K562 (cell line): ENCODE results near the gene PREX1. TPM values are rescaled to one million over a fixed set of nuclear protein-coding genes. Genes with fewer than 3 reads are reported as not detected.

Source experiments
- ATAC-seq: fragments of 200-7000 bp; cut with Tn5 transposase; 3 replicates; pipeline ENCODE4 v1.9.1; 2020; ENCODE audit warnings: moderate library complexity
- BruUV-seq: library from RNA; stranded (reverse); fragments of 400-500 nt; replicated peaks from 2 replicates; lab custom pipeline; 2021; lab: Mats Ljungman, UMichigan
- CTCF ChIA-PET: fragments of 300-600 bp; formaldehyde crosslinking; extraction: SDS; loops from one replicate; lab custom pipeline; 2021; ENCODE audit warnings: low intra/inter-chr PET ratio; lab: Yijun Ruan, JAX
- POLR2A ChIA-PET: fragments of 300-600, 350-650 bp; sonication (Branson Sonifier 250); formaldehyde crosslinking; extraction: SDS; loops from one replicate; lab custom pipeline; 2021; ENCODE audit warnings: antibody characterized with exemption, inconsistent platforms; lab: Yijun Ruan, JAX
- DNase-seq, 4 experiments: peaks; one replicate each; pipeline versions ENCODE4 v3.0.0 to v3.0.0-alpha.2; 2011 to 2018; ENCODE audit warnings: low spot score in 3 of 4, mixed read lengths in 3 of 4; ENCODE audit errors: extremely low read depth in 1 of 4
- FAIRE-seq: peaks from 2 replicates; lab custom pipeline; 2011; peaks lifted over from hg19 to GRCh38; lab: Jason Lieb, UNC
- H2AFZ ChIP-seq: 2 replicates; pipeline ENCODE4 v1.6.0; 2011; ENCODE audit warnings: low read depth, low read length, control low read depth, inconsistent platforms
- H3K27ac ChIP-seq: fragments of 200-600 bp; 3 replicates; pipeline ENCODE4 v1.8.0; 2011; ENCODE audit warnings: low read depth, mild to moderate bottlenecking, control low read depth, inconsistent platforms, low read length, moderate library complexity, mixed read lengths; ENCODE audit errors: extremely low read depth
- H3K27me3 ChIP-seq, 2 experiments: fragments of 300-600 bp in 1 of 2; 2 replicates in 1 of 2; 3 replicates in 1 of 2; pipeline versions ENCODE4 v1.6.0 to v1.8.0; 2011; ENCODE audit warnings: inconsistent platforms in 2 of 2, low read length in 2 of 2, mild to moderate bottlenecking in 1 of 2, mixed read lengths in 1 of 2, moderate library complexity in 1 of 2; ENCODE audit not compliant: control insufficient read depth in 2 of 2, insufficient read depth in 2 of 2
- H3K36me3 ChIP-seq: fragments of 300-600 bp; 3 replicates; pipeline ENCODE4 v1.8.0; 2011; ENCODE audit warnings: mild to moderate bottlenecking, low read length, inconsistent platforms; ENCODE audit not compliant: control insufficient read depth, insufficient read depth
- H3K4me1 ChIP-seq, 2 experiments: fragments of 200-600 bp in 1 of 2; replicated peaks in 1 of 2; 2 replicates in 1 of 2; 3 replicates in 1 of 2; pipeline versions ENCODE4 v1.5.1 to v1.8.0; 2011; ENCODE audit warnings: inconsistent platforms in 2 of 2, low read length in 2 of 2, mild to moderate bottlenecking in 1 of 2, mixed read lengths in 1 of 2, moderate library complexity in 1 of 2; ENCODE audit not compliant: control insufficient read depth in 2 of 2, insufficient read depth in 2 of 2
- H3K4me2 ChIP-seq: 2 replicates; pipeline ENCODE4 v1.6.1; 2011; ENCODE audit warnings: low read length, control low read depth, inconsistent platforms, mixed read lengths; ENCODE audit not compliant: insufficient read depth
- H3K4me3 ChIP-seq: fragments of 200-600 bp; sonication (generic), shearing (Covaris generic); 2 replicates; pipeline ENCODE4 v1.5.1; 2016; ENCODE audit warnings: control low read depth, inconsistent platforms
- H3K79me2 ChIP-seq: fragments of 200-600 bp; 3 replicates; pipeline ENCODE4 v1.8.0; 2011; ENCODE audit warnings: low read length, inconsistent platforms; ENCODE audit not compliant: control insufficient read depth, insufficient read depth
- H3K9ac ChIP-seq, 2 experiments: 2 replicates each; pipeline versions ENCODE4 v1.6.0 to v1.6.1; 2011; ENCODE audit warnings: low read depth in 2 of 2, low read length in 2 of 2, control low read depth in 1 of 2, inconsistent platforms in 1 of 2, mild to moderate bottlenecking in 1 of 2, mixed read lengths in 1 of 2; ENCODE audit not compliant: insufficient read depth in 1 of 2
- H3K9me1 ChIP-seq: one replicate; pipeline ENCODE4 v1.6.0; 2011; ENCODE audit warnings: inconsistent platforms, mild to moderate bottlenecking, low read length, moderate library complexity; ENCODE audit not compliant: control insufficient read depth, insufficient read depth
- H3K9me3 ChIP-seq: replicated peaks from 2 replicates; pipeline ENCODE4 v1.5.1; 2011; ENCODE audit warnings: low read depth, low read length, inconsistent platforms; ENCODE audit not compliant: control insufficient read depth, insufficient read depth
- H4K20me1 ChIP-seq: replicated peaks from 2 replicates; pipeline ENCODE4 v1.6.1; 2011; ENCODE audit warnings: low read length, inconsistent platforms, mixed read lengths; ENCODE audit not compliant: control insufficient read depth, insufficient read depth
- CBX3 ChIP-seq, 2 experiments: IDR thresholded peaks; 1 replicate in 1 of 2; 2 replicates in 1 of 2; pipeline ENCODE4 v1.6.1; 2012; ENCODE audit warnings: inconsistent platforms in 2 of 2, low read length in 2 of 2, borderline replicate concordance in 1 of 2, control low read depth in 1 of 2
- E2F4 ChIP-seq: sonication (generic); formaldehyde crosslinking; IDR thresholded peaks from 2 replicates; pipeline ENCODE4 v1.8.0; 2022; ENCODE audit warnings: mild to moderate bottlenecking, low read depth, missing genetic modification reagents
- ETV1 ChIP-seq: fragments of 450-650 bp; conservative IDR thresholded peaks from 2 replicates; pipeline ENCODE4 v1.6.1; 2016; ENCODE audit warnings: missing genetic modification characterization, control low read depth, low read depth, missing compliant biosample characterization
- MEF2D ChIP-seq: conservative IDR thresholded peaks from 2 replicates; pipeline ENCODE4 v1.6.1; 2016; ENCODE audit warnings: low read depth, missing genetic modification characterization, missing compliant biosample characterization
- POLR2G ChIP-seq: fragments of 200-400 bp; formaldehyde crosslinking; IDR thresholded peaks from 2 replicates; pipeline ENCODE4 v1.6.1; 2017; ENCODE audit warnings: low read depth, mild to moderate bottlenecking, antibody characterized with exemption, low read length, moderate library complexity
- SAFB2 ChIP-seq: fragments of 200-400 bp; formaldehyde crosslinking; IDR thresholded peaks from 2 replicates; pipeline ENCODE4 v1.6.1; 2018; ENCODE audit warnings: borderline replicate concordance, low read length, low read depth, moderate library complexity; ENCODE audit not compliant: severe bottlenecking
- SNIP1 ChIP-seq: fragments of 450-650 bp; IDR thresholded peaks from 2 replicates; pipeline ENCODE4 v1.7.1; 2017; ENCODE audit warnings: low read depth, mild to moderate bottlenecking
- TCFL5 ChIP-seq: fragments of 250-450 bp; sonication (Bioruptor Pico); conservative IDR thresholded peaks from 2 replicates; pipeline ENCODE4 v1.6.1; 2021; ENCODE audit warnings: mild to moderate bottlenecking, moderate library complexity, matching md5 sums
- TFAP4 ChIP-seq: sonication (generic); formaldehyde crosslinking; IDR thresholded peaks from 2 replicates; pipeline ENCODE4 v1.8.0; 2022; ENCODE audit warnings: missing genetic modification reagents, mild to moderate bottlenecking, moderate library complexity, borderline replicate concordance
- TGIF2 ChIP-seq: sonication (generic); formaldehyde crosslinking; IDR thresholded peaks from 2 replicates; pipeline ENCODE4 v1.8.1; 2022; ENCODE audit warnings: mild to moderate bottlenecking, missing genetic modification reagents, moderate library complexity
- TSC22D4 ChIP-seq: fragments of 450-650 bp; IDR thresholded peaks from 2 replicates; pipeline ENCODE4 v1.6.1; 2016; ENCODE audit warnings: missing genetic modification characterization, missing biosample characterization, control low read depth
- ZBTB1 ChIP-seq: sonication (generic); formaldehyde crosslinking; IDR thresholded peaks from 2 replicates; pipeline ENCODE4 v1.8.1; 2023; ENCODE audit warnings: missing genetic modification reagents, low read depth, mild to moderate bottlenecking, borderline replicate concordance
- ZFPM2 ChIP-seq: fragments of 250-450 bp; sonication (Bioruptor Pico); IDR thresholded peaks from 2 replicates; pipeline ENCODE4 v1.5.1; 2022; ENCODE audit warnings: mild to moderate bottlenecking
- ZNF41 ChIP-seq: fragments of 250-450 bp; sonication (Bioruptor Pico); conservative IDR thresholded peaks from 2 replicates; pipeline ENCODE4 v1.4.0; 2020; ENCODE audit warnings: mild to moderate bottlenecking
- ZNF551 ChIP-seq: fragments of 250-450 bp; sonication (Bioruptor Pico); IDR thresholded peaks from 2 replicates; pipeline ENCODE4 v1.5.0; 2021; ENCODE audit warnings: mild to moderate bottlenecking, moderate library complexity
- WGBS: fragments of 100-300 bp; shearing (Covaris generic); methylation state at CpG from one replicate; pipeline ENCODE4 v1.1.6; 2016; ENCODE audit warnings: low coverage, mixed read lengths; ENCODE audit not compliant: insufficient coverage; ENCODE audit errors: missing lambda C conversion rate; 5-methylcytosine and 5-hydroxymethylcytosine counted together
- in situ Hi-C: fragments of 300-500 bp; cut with MboI; formaldehyde crosslinking; loops from 4 replicates; pipeline ENCODE4 v1.15.0; 2018; ENCODE audit warnings: inconsistent platforms, mixed read lengths
- intact Hi-C: fragments of 100-400 bp; cut with micrococcal nuclease; formaldehyde crosslinking; loops from 2 replicates; pipeline ENCODE4 v1.14.2; 2022
- polyA plus RNA-seq, 8 experiments: library from polyadenylated mRNA; depleted of rRNA in 4 of 8; stranded (reverse) in 5 of 8; unstranded in 3 of 8; fragments of >200 nt; fragmentation: Nextera tagmentation in 2 of 8; fragmentation: Illumina TruSeq in 1 of 8; extraction: Ambion mirVana in 2 of 8; extraction: Trizol in 1 of 8; gene quantifications; 2 replicates each; pipeline versions ENCODE4 v1.2.1 to v1.2.3, GENCODE V29; 2011 to 2014; ENCODE audit warnings: inconsistent platforms in 1 of 8, missing spikeins in 1 of 8
- total RNA-seq, 7 experiments: library from RNA; depleted of rRNA in 6 of 7; stranded (reverse); fragments of >200 nt in 6 of 7; fragmentation: Illumina TruSeq in 2 of 7; extraction: Trizol in 2 of 7; gene quantifications; 2 replicates each; pipeline versions ENCODE4 v1.2.1 to v1.2.3, GENCODE V29; 2011 to 2021; ENCODE audit warnings: low replicate concordance in 1 of 7
- TF ChIP-seq, protein P1 (sequence below): IDR thresholded peaks from 3 replicates; pipeline ENCODE4 v1.6.1; 2011; ENCODE audit warnings: borderline replicate concordance, mild to moderate bottlenecking; ENCODE audit not compliant: insufficient read length, insufficient read depth
- TF ChIP-seq, protein P2 (sequence below): IDR thresholded peaks from 2 replicates; pipeline ENCODE4 v1.6.1; 2014; ENCODE audit warnings: antibody characterized with exemption

The PREX1 gene
- total and polyA plus RNA-seq, 9 of the 15 experiments (the other 6 are each of a cell fraction or from before 2014, with no cell fraction given), result 0.37 to 10.4 (median 4.8) TPM

- no peak for ATAC-seq
- Histone ChIP-seq H3K36me3 (no peaks in the 10 kb centered on the region), H3K4me3 (no peak overlapping the region), H3K4me1 (no peaks in the 10 kb centered on the region), H3K27me3 (peaks cover 3 to 14% of the 10 kb centered on the region in 2 experiments; a peak in 3 of 5 replicates), H3K4me2 (no peak overlapping the region), H2AFZ (no peak overlapping the region), H3K27ac (no peak overlapping the region), H4K20me1 (0 out of 2 replicates have a peak, but pooled peaks cover 6% of the 10 kb centered on the region), H3K9me3 (no peaks in the 10 kb centered on the region), H3K9ac (no peak overlapping the region), H3K9me1 (no peaks in the 10 kb centered on the region), H3K79me2 (no peaks in the 10 kb centered on the region)
- POLR2A ChIA-PET, result no interaction called here
- in situ Hi-C loops, result no loop called here
- DNase-seq, result no peak
- intact Hi-C loops, result no loop called here
- no peak for TF ChIP-seq ZFPM2 (CRISPR knock-in tag)
- TF ChIP-seq ZBTB1 (CRISPR knock-in tag), result no peak
- no peak for TF ChIP-seq ZNF41 (CRISPR knock-in tag)
- no peak for TF ChIP-seq SNIP1
- TF ChIP-seq TSC22D4 (tag), result no peak
- no peak for TF ChIP-seq ETV1 (tag)
- no peak for TF ChIP-seq POLR2G
- no peak for TF ChIP-seq SAFB2
- TF ChIP-seq MEF2D (tag), result no peak
- TF ChIP-seq ZNF551 (CRISPR knock-in tag), result no peak
- no peak for TF ChIP-seq CBX3 (IDR thresholded peaks at IDR 0.05; ENCODE audit: borderline replicate concordance in 1 of 2, low read length in 2 of 2)
- TF ChIP-seq, protein P1, sequence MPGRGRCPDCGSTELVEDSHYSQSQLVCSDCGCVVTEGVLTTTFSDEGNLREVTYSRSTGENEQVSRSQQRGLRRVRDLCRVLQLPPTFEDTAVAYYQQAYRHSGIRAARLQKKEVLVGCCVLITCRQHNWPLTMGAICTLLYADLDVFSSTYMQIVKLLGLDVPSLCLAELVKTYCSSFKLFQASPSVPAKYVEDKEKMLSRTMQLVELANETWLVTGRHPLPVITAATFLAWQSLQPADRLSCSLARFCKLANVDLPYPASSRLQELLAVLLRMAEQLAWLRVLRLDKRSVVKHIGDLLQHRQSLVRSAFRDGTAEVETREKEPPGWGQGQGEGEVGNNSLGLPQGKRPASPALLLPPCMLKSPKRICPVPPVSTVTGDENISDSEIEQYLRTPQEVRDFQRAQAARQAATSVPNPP, result no peak
- TF ChIP-seq TFAP4 (CRISPR knock-in tag), result no peak
- TF ChIP-seq TGIF2 (CRISPR knock-in tag), result no peak
- TF ChIP-seq, protein P2, sequence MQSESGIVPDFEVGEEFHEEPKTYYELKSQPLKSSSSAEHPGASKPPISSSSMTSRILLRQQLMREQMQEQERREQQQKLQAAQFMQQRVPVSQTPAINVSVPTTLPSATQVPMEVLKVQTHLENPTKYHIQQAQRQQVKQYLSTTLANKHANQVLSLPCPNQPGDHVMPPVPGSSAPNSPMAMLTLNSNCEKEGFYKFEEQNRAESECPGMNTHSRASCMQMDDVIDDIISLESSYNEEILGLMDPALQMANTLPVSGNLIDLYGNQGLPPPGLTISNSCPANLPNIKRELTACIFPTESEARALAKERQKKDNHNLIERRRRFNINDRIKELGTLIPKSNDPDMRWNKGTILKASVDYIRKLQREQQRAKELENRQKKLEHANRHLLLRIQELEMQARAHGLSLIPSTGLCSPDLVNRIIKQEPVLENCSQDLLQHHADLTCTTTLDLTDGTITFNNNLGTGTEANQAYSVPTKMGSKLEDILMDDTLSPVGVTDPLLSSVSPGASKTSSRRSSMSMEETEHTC, result no peak
- TF ChIP-seq E2F4 (CRISPR knock-in tag), result no peak
- no peak for TF ChIP-seq TCFL5 (CRISPR knock-in tag)
- CTCF ChIA-PET, result no interaction called here
- 23% methylated on average over 12 of the region's 12 CpGs for WGBS
- no TSS peak for BruUV-seq
- FAIRE-seq, result no peak
Observed at GRCh38 chr20:48815537-48815936, 12.3 kb downstream of the PREX1 start.
